ENCODE results near the gene PCDH1.

Gene PCDH1

DNA sequence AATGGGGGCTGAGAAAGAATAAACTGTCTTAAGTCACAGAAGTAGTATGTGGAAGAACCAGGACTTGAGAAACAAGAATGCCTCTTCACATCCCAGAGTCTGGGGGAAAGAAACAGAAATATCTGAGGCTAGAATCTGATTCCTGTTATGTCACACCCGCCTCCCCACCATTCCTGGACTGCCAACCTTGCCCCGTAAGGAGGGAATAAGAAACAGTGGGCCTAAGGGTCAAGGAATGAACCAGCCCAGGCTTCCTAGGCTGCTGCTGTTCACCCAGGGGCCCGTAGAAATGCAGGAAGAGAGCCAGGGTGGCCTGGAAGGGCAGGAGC is 4.3 kb downstream of the PCDH1 start:
- DNase-seq (ENCODE audit: low read depth in 2 of 2): no peak

DNA sequence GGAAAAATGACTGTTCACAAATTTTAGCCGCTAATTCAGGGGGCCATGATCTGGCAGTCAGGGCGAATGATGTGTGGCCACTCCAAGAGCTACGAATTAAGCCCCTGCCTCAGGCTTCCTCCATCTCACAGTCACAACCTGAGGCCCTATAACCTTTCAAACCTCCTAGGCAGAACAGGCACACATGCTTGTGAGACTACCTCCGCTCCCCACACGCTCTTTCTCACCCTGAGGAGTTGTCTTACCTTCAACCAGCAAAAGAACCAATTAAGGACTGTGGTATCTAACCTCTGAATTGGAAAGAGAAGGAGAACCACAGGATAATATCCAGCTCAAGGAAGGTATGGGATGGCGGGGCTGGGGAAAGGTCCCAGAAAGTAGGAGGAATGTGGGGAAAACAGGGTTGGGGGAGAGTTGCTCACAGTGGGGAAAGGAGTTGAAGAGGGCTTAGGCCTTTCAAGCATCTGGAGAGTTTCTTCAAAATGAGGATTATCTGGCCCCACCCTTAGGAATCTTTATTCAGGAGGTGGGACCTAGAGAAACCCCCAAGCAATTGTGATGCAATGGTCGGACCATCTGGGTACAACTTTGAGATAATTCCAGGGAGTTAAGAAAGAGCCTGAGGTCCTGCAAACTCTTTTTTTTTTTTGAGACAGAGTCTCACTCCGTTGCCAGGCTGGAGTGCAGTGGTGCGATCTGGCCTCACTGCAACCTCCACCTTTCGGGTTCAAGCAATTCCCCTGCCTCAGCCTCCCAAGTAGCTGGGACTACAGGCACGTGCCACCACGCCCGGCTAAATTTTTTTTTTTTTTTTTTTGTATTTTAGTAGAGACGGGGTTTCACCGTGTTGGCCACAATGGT is 5.5 kb downstream of the PCDH1 start:
- no peak for DNase-seq (ENCODE audit: low read depth in 2 of 2)

DNA sequence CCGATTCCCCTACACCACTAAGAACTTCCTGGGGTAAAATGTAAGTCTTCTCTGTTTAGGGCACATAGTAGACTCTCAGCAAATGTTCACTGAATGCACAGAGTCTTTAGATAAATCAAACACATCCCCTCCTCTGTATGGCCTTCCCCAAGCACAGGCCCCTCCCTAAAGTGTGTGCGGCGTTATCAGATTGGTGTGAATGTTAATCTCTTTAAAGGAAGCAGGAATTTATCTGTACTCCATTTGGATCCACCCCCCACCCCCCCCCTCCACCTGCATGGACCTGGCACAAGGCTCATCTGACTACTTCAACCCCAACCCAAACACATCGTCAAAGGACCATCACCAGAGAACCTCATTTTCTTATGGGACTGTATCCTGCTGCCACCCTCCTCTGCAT is 6.3 kb downstream of the PCDH1 start:
- DNase-seq (ENCODE audit: low read depth in 2 of 2): no peak

DNA sequence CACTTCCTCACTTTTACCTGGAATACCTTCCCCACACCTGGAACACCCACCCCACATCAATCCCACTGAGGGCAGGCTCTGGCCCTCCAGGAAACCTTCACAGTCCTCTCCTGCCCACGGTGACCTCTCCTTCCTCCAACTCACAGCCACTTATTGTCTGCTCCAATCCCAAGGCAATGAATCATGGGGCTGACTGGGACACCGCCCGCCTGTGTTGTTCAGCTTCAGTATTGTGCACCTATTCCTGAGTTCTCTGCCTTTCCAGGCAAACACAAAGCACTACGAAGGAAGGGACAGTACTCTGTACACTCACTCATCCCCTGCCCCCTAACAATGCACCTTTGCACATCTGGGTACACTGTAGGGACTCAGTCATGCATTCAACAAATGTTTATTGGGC is 7.3 kb downstream of the PCDH1 start:
- no peak for DNase-seq (ENCODE audit: low read depth in 2 of 2)

DNA sequence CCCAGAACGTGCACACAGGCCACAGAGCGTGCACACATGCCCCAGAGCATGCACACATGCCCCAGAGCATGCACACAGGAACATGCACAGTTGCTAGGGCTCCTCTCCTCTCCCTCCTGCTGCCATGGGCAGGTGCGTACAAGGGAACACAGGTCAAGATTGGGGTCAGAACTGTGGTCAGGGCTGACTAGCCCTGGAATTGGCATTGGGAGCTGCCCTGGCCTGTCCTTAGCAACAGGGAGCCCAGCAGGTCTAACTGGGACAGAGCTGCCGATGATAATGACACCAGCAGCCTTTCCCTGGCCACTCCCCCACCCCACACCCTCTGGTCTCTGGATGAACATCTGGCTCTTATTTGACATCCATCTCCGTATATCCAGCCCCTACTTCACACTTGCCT is 8.0 kb downstream of the PCDH1 start:
- DNase-seq (ENCODE audit: low read depth in 2 of 2): no peak

DNA sequence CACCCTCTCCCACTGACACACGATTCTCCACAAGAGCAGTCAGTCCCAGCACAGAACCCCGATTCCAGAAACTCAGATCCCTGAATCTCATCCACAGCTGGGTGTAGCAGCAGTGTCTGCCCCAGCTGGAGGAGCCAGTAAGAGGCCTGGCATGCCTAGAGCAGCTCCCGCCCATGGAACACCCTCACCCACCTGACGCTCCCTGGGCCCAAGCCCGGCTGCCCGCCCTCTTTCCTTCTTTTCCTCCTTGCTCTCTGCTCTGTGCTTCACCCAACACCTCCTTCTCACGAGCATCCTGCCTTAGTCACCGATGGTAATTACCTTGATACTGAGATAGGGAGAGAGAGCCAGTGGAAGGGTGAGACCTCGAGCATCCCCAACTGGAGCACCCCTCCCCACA is 8.7 kb downstream of the PCDH1 start:
- no peak for DNase-seq (ENCODE audit: low read depth in 2 of 2)

DNA sequence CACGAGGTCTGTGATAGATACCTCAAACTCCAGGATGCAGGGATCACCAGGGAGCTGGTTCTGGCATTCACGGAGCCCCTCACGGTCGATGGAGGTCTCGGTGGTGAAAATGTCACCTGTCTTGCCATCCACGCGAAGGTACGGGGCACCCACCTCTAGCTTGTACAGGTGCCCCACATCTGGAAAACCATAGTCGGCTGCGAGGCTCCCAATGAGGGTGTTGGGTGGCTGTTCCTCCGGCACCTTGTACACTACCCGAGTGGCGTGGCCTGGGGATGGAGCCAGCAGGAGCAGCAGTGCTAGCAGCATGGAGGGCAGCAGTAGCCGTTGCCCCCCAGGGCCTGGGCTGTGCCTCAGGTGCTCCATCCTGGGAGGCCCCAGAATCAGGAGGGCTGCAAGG is 9.2 kb downstream of the PCDH1 start:
- no peak for DNase-seq (ENCODE audit: low read depth in 2 of 2)

DNA sequence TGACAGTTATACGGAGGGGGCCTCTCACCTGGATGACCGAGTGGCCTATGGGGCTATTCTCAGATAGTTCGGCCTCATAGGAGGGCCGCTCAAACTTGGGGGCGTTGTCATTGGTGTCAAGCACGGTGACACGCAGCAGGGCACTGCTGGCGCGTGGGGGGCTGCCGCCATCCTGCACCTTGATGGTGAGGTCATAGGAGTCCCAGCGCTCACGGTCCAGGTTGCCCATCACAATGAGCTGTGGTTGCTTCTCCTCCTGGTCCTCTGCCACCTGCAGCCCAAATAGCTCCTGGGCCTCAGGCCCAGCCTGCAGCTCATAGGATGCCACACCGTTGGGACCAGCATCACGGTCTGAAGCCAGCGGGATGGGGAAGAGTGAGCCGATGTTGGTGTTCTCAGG is 9.7 kb downstream of the PCDH1 start:
- DNase-seq (ENCODE audit: low read depth in 2 of 2): no peak

DNA sequence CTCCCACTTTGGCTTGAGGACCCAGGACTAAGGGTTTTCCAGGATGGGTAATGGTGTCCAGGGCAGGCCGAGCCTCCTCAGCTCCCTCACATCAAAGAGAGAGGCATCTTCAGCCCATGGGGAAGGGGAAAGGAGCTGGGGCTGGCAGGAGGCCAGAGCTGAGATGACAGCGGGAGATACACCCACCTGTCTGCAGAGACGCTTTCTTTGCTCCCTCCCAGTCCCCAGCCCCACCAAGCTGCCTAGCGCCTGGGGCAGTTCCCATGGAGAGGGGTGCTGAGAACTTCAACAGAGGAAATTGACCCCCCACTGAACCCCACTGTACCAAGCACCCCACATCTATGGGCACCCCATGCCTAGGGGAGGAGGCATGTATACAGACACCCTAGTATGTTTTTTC is 10.6 kb downstream of the PCDH1 start:
- no peak for DNase-seq (ENCODE audit: low read depth in 2 of 2)

DNA sequence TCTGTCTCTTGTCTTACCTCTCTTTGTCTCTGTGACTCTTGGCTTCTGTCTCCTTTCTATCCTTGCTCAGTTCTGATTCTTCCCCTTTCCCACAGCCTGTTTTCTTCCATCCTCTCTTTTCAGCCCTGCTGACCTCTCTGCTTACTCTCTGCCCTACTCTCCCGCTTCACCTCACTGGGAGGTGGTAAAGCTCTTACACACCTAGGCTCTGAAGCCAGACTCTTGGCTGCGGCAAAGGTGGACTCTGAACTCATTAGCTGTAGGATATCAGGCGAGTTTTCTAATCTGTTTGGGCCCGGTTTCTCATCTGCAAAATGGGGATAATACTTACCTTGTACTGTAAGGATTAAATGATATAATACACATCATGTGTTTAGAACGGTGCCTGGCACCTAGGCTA is 11.1 kb downstream of the PCDH1 start:
- DNase-seq (ENCODE audit: low read depth in 2 of 2): no peak

DNA sequence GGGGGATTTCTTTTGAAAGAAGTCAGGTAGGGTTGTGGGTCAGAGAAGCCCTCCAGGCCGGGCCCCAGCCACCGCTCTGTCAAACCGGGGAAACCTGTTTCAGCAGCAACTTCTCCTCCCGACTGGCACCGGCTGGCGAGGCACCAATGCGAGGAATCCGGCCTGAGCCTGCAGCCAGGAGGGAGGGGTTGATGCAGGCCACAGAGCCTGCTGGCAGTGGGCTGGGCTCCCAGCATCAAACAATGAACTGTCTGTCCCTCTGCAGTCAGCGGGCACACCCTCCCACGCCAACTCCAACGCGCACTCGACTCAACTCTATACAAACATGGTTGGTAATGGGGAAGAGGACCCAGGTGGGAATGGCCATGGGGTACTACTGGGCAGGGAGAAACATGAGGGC is 12.1 kb downstream of the PCDH1 start:
- no peak for DNase-seq (ENCODE audit: low read depth in 2 of 2)

DNA sequence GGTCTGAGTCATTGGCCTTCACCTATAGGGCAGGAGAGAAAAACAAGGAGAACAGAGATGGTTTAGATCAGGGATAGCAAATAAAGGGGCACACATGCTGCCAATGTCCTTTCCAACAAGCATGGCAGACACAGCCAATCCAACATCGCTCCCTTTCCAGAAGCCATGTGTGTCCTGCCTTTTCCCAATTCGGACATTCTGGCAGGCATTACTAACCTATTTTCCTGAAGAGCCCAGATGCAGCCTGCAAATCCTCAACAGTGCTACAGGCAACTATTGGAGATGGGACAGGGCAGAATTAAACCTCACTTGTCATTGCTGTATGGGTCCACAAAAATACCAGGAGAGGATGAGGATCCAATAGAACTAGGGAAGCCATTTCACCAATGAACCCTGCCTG is 12.8 kb downstream of the PCDH1 start:
- DNase-seq (ENCODE audit: low read depth in 2 of 2): no peak

DNA sequence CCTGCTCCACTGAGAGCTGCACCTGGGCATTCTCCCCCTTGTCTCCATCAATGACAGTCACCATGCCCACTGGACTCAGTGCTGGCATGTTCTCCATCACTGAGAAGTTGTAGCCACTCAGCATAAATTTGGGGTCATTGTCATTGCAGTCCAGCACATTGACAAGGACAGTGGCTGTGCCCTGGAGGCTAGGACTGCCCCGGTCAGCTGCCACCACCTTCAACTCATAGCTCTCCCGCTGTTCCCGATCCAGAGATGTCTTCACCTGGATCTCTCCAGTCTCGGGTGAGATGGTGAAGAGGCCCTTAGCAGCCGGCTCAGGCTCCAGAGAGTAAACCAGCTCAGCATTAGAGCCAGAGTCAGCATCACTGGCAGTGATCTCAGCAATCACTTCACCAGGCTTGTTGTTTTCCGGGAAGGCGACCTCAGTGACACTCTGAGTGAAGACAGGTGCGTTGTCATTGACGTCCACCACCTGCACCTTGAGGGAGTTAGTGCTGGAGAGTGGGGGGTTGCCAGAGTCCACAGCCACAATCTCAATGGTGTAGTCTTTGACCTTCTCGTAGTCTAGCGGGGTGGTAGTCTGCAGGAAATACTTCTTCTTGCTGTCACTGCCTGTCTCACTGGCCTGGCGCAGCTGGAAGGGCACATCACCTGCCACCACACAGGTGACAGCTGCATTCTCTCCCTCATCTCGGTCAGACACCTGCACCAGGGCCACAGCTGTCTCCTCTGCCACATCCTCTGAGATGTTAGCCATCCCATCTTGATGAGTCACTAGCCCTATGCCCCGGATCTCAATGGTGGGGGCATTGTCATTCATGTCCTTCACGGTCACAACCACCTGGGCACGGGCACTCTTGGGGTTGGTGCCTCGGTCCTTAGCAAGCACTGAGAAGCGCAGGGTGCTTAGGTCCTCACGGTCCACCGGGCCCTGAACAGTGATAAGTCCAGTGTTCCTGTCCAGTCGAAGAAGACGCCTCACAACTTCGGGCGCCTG is 13.5 kb downstream of the PCDH1 start:
- no peak for DNase-seq (ENCODE audit: low read depth in 2 of 2)

DNA sequence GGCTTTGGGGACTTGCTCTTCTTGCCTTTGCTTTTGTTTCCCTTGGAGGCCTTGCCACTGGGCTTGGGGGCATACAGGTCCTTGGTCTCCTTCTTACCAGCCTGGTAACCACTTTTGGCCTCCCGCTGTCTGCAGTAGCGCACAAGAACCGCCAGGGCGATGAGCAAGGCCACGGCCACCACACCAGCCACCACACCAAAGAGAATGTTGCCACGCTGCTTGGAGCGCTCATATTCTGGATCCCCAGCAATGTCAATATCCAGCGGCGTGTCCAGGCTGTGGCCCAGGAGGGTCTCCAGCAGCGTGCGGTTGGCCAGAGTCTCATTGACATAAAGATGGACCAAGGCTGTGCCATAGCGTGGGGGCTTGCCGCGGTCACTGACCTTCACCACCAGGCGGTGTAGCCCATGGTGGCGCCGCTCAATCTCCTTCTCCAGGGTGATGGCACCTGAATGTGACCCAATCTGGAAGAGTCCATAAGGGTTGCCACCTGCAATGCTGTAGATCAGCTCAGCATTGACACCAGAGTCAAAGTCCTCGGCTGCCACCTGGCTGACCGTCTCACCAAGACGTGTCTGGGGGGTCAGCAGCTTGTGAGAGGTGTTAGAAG is 14.5 kb downstream of the PCDH1 start:
- no peak for DNase-seq (ENCODE audit: low read depth in 2 of 2)

DNA sequence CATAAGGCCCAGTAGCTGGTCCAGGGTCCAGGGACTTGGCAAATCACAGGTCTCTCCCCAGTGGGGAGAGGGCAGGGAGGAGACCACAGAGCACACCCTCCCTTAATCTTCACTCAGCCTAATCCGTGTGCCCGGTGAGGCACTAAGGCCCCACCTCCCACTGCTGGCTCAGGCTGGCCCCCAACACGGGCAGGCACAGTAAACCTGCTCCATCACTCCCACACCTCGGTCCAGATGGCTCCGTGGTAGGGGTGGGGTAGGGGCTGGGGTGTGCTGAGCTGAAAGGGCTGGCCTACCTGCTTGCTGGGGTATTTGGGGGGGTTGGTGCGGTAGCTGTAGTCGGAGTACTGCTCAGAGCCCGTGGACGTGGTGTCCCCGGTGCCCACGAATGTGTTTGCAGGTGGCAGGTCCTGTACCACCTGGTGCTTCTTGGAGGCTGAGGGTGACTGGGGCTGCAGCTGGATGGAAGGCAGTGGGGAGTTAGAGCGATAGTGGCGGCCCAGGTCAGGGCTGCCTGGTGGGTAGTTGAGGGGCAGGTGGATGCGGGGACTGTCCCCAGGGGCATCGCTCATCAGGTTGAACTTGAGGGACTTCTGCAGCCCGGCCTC is 15.2 kb downstream of the PCDH1 start:
- no peak for DNase-seq (ENCODE audit: low read depth in 2 of 2)

DNA sequence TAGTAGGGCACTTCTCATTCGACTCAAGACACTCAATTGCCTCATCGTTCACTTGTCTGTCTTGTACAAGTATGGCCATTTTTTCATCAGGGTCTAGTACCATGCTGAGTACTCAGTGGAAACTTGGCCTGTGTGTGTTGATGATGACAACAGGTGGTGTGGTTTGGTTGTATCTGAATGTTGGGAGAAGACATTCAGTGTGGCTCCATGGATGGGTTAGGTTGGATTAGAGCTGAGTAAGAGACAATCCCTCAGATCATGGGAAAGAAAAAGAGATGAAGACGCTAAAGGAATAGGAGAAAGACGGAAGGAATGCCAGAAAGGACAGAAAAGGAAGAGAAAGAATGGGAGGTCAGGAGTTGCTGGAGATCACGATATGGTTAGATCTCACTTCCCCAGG is 17.0 kb downstream of the PCDH1 start:
- DNase-seq (ENCODE audit: low read depth in 2 of 2): no peak

DNA sequence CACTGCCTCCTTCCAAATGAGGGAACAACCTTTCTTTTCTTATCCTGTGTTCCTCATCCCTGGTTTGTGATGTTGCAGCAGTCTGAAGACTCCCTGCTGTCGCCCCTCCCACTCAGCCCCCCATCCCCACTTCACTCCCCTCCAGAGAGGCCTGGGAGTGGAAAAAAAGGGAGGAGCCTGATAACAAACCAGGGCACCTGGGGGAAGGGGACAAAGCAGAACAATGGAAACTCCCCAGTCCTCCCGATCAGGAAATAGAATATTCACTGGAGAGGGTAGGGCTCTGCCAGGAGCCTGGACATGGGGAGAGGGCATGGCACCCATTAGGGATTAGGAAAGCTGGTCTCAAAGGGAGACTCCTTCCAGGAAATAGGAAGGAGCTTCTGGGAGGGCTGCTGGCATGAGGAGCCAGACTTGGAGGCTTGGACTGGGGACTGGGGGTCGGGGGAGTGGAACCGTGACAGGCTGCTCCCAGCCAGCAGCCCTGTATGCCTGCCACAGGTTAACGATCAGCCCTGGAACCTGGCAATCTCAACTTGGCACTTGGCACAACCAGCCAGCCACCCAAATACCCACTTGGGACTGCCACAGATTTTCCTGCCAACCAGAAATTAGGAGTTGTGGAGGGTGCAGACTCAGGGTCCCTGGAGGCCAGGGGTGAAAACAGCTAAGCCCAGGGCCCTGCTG is 20.0 kb downstream of the PCDH1 start:
- no peak for DNase-seq (ENCODE audit: low read depth in 2 of 2)

DNA sequence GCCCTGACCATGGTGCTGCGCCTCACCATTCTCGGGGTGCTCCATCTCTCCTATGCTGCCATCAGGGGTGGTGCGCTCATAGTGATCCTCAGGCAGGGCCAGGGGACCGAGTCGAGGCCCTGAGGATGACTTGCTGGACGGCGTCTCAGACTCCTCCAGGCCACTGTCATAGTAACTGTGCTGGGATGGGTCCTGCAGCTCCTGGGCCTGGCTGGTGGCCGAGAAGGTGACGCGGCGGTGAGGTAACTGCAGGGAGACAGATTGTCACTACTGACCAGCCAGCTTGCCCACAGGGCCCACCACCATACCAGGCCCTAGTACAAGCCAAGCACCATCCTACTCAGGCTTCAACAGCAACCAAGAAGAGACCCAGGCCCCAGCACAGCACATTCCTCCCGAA is 21.0 kb downstream of the PCDH1 start:
- DNase-seq (ENCODE audit: low read depth in 2 of 2): no peak

DNA sequence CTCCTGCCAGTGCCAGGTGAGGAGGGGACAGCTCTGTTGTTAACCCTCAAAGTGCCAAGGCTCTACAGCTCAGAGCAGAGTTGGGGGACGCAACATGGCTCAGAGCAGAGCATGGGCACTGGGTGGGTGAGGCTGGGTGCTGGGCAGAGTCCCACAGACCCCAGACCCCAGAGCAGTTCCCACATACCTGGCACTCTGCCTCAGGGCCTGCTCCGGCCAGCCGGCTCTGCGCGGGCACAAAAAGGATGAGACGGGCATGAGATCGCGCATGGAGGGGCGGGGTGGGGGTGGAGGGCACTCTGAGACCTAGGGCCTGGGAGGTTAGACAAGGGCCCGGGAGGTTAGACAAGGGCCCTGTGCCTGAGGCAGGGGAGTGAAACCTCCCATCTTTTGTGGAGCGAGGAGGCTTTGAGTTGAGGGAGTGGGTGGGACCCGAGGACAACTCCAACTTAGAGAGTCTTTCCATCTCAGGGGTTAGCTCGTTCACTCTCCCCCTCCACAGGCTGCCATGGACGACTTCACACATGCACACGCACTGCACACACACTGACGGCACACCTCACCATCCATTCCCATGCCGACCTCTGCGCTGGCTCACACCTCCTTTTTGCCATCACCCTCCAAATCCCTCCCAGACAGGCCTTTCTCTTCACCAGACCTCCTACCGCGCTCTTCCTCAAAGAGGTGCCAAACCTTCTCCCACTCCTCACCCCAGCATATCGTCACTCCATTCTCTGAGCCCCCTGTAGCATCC is 22.0 kb downstream of the PCDH1 start:
- no peak for DNase-seq (ENCODE audit: low read depth in 2 of 2)

DNA sequence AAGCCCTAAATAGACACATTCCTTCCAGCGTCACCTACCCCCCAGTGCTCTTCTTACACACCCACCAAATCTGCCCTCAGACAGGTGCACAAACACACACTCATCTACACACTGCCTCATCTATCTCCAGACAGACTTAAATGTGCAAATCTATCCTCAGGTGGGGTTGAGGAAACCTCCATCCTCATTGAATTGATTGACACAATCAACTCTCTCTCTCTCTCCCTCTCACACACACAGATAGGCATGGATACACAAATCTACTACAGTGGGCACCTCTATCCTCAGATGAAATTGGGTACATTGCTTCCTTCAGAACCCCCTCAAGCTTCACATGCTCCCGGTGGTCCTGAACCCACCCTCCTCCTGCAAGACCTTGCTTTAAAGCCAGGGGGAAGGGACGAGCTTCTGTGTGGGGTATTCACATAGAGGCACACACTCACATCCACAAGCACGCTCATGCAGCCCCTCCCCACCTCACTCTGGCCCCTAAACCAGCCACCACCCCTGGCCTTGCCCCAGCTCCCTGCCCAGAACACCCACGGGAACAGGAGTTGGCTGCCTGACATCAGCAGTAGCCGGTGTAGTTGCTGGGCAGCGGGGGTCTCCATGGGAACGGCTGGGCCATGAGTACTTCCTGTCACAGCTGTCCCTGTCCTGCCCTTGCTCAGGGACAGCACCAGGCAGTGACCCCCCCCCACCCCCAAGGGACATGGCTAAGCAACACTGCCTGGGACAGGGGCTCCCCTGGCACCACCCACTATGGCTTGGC is 22.8 kb downstream of the PCDH1 start:
- no peak for DNase-seq (ENCODE audit: low read depth in 2 of 2)
